ENCODE results near the gene TMEM200B.
A peak's percentile ranks its signal among the peaks of the same experiment; 100 is the strongest.

The TMEM200B gene

GRCh38 chr1:29121936-29122681, 1.6 kb downstream of the TMEM200B start:
- no peak for TF ChIP-seq CTCF (IDR thresholded peaks at IDR 0.05; ENCODE audit: control extremely low read depth, extremely low read depth, low read depth, missing control alignments)
- DNase-seq (ENCODE audit: extremely low spot score) = no peak
- ChIA-PET CTCF (interaction anchor here (0.7 to 2.4 kb wide), 5 partner anchors 9 to 240 kb away, joined by 3 to 7 read pairs (median 4); no protein-coding TSS in a partner anchor), POLR2A (no interaction called here)

- DNase-seq (ENCODE audit: extremely low spot score) = no peak
- POLR2A ChIA-PET = no interaction called here
- CTCF ChIA-PET = interaction anchor here (0.7 to 2.4 kb wide), 5 partner anchors 9 to 239 kb away, joined by 3 to 7 read pairs (median 4); no protein-coding TSS in a partner anchor
These were observed 2.2 kb downstream of the TMEM200B start for GRCh38 chr1:29121516-29121935.

GRCh38 chr1:29120947-29121485, 2.7 kb downstream of the TMEM200B start:
- peak; percentile 72 for TF ChIP-seq CTCF (IDR thresholded peaks at IDR 0.05; ENCODE audit: control extremely low read depth, extremely low read depth, low read depth, missing control alignments)
- POLR2A ChIA-PET = no interaction called here
- DNase-seq (ENCODE audit: extremely low spot score) = peak; percentile 78
- CTCF ChIA-PET = interaction anchor here (0.9 to 2.4 kb wide), 7 partner anchors 8 to 88 kb away, joined by 3 to 7 read pairs (median 4); no protein-coding TSS in a partner anchor

More at GRCh38 chr1:29121516-29121935, 2.2 kb downstream of the TMEM200B start:
- TF ChIP-seq CTCF (IDR thresholded peaks at IDR 0.05; ENCODE audit: control extremely low read depth, extremely low read depth, low read depth, missing control alignments) = no peak

GRCh38 chr1:29120367-29120766, 3.3 kb downstream of the TMEM200B start:
- ChIA-PET POLR2A (no interaction called here), CTCF (interaction anchor here (0.9 to 2.4 kb wide), 5 partner anchors 8 to 18 kb away, joined by 3 to 7 read pairs (median 5); no protein-coding TSS in a partner anchor)
- TF ChIP-seq CTCF (IDR thresholded peaks at IDR 0.05; ENCODE audit: control extremely low read depth, extremely low read depth, low read depth, missing control alignments) = no peak
- DNase-seq (ENCODE audit: extremely low spot score) = no peak

GRCh38 chr1:29119121-29119929, 4.4 kb downstream of the TMEM200B start:
- ChIA-PET CTCF (interaction anchor here (1.2 to 1.9 kb wide), 5 partner anchors 10 to 63 kb away, joined by 3 to 5 read pairs (median 4); partner anchors contain the start of gene SRSF4), POLR2A (no interaction called here)
- DNase-seq (ENCODE audit: extremely low spot score) = no peak
- TF ChIP-seq CTCF (IDR thresholded peaks at IDR 0.05; ENCODE audit: control extremely low read depth, extremely low read depth, low read depth, missing control alignments) = no peak

GRCh38 chr1:29117381-29117780, 6.3 kb downstream of the TMEM200B start:
- DNase-seq (ENCODE audit: extremely low spot score) = no peak
- TF ChIP-seq CTCF (IDR thresholded peaks at IDR 0.05; ENCODE audit: control extremely low read depth, extremely low read depth, low read depth, missing control alignments) = no peak
- ChIA-PET CTCF (interaction anchor here (1.3 to 1.8 kb wide), 2 partner anchors 85 to 240 kb away, joined by 4 to 10 read pairs; no protein-coding TSS in a partner anchor), POLR2A (interaction anchor here (0.6 kb wide), 1 partner anchor 70 kb away, joined by 7 read pairs; no protein-coding TSS in a partner anchor)
